Activated CD4-positive, alpha-beta T cell treated with anti-CD3 and anti-CD28 coated beads, Interleukin-2, amount 50 U/mL, for 16 hours (primary cell): ENCODE data around the gene BUB1.
"Not testable (repeated sequence)": the region's sequence is repeated elsewhere in the genome, so short reads cannot be mapped to it uniquely, and the experiment has no call there.

Experiments
- DNase-seq: peaks from one replicate; pipeline ENCODE4 v3.0.0-alpha.2; 2020

BUB1 gene

GRCh38 chr2:110677530-110678456, at the start of gene BUB1:
Gene BUB1 (minus strand): TSS chr2:110678063. CDS start chr2:110677995, 68 bp downstream.
- DNase-seq = peak; percentile 98

- no peak for DNase-seq
These were observed 48.4 kb upstream of the BUB1 start for GRCh38 chr2:110726285-110726684.

GRCh38 chr2:110725859-110726258, 48.0 kb upstream of the BUB1 start:
- DNase-seq = no peak

GRCh38 chr2:110725370-110725769, 47.5 kb upstream of the BUB1 start:
- DNase-seq = no peak

GRCh38 chr2:110724820-110725219, 47.0 kb upstream of the BUB1 start:
- no peak for DNase-seq

GRCh38 chr2:110720547-110720946, 42.7 kb upstream of the BUB1 start:
- no peak for DNase-seq

- no peak for DNase-seq
These were observed 41.1 kb upstream of the BUB1 start for GRCh38 chr2:110718990-110719389.

GRCh38 chr2:110718382-110718781, 40.5 kb upstream of the BUB1 start:
- no peak for DNase-seq

- DNase-seq = no peak
These were observed 39.9 kb upstream of the BUB1 start for GRCh38 chr2:110717734-110718133.

GRCh38 chr2:110716959-110717645, 39.2 kb upstream of the BUB1 start:
- no peak for DNase-seq

GRCh38 chr2:110714452-110715224, 36.8 kb upstream of the BUB1 start:
- no peak for DNase-seq

- peak; percentile 2 for DNase-seq
These were observed 35.9 kb upstream of the BUB1 start for GRCh38 chr2:110713513-110714362.

GRCh38 chr2:110712737-110713136, 34.9 kb upstream of the BUB1 start:
- no peak for DNase-seq

GRCh38 chr2:110708455-110708854, 30.6 kb upstream of the BUB1 start:
- DNase-seq = no peak

GRCh38 chr2:110707386-110707965, 29.6 kb upstream of the BUB1 start:
- no peak for DNase-seq

- no peak for DNase-seq
These were observed 24.9 kb upstream of the BUB1 start for GRCh38 chr2:110702514-110703380.

GRCh38 chr2:110698253-110698652, 20.4 kb upstream of the BUB1 start:
- not testable (repeated sequence) for DNase-seq

- not testable (repeated sequence) for DNase-seq
These were observed 17.5 kb upstream of the BUB1 start for GRCh38 chr2:110695146-110695898.

- DNase-seq = no peak
These were observed 13.9 kb upstream of the BUB1 start for GRCh38 chr2:110691612-110692258.
